HCT116 (cell line): ENCODE measurements around the gene TNF.

Source experiments
- ATF3 ChIP-seq: IDR thresholded peaks from 2 replicates; pipeline ENCODE4 v1.6.1; 2012
- CEBPB ChIP-seq: IDR thresholded peaks from 2 replicates; pipeline ENCODE4 v1.6.1; 2012; ENCODE audit warnings: low read depth
- CTCF ChIP-seq, 3 experiments: fragments of 200-600 bp in 1 of 3; sonication (generic) in 1 of 3; IDR thresholded peaks in 2 of 3; conservative IDR thresholded peaks in 1 of 3; 2 replicates each; pipeline ENCODE4 v1.5.1; 2012 to 2017; ENCODE audit warnings: low read depth in 2 of 3, low read length in 2 of 3, antibody characterized with exemption in 1 of 3, borderline replicate concordance in 1 of 3, control low read depth in 1 of 3, mild to moderate bottlenecking in 1 of 3, mixed read lengths in 1 of 3, mixed run types in 1 of 3, moderate library complexity in 1 of 3; ENCODE audit not compliant: insufficient read depth in 1 of 3
- EZH2 ChIP-seq: fragments of 200-600 bp; sonication (generic); IDR thresholded peaks from 2 replicates; pipeline ENCODE4 v1.6.1; 2017; ENCODE audit warnings: antibody characterized with exemption, mixed run types
- JUND ChIP-seq: IDR thresholded peaks from 2 replicates; pipeline ENCODE4 v1.6.1; 2012
- MAX ChIP-seq: IDR thresholded peaks from 2 replicates; pipeline ENCODE4 v1.6.1; 2012
- POLR2A ChIP-seq: IDR thresholded peaks from 2 replicates; pipeline ENCODE4 v1.7.0; 2011; ENCODE audit warnings: borderline replicate concordance; ENCODE audit not compliant: insufficient read depth, insufficient read length; ENCODE audit errors: extremely low read depth
- POLR2AphosphoS5 ChIP-seq: IDR thresholded peaks from 2 replicates; pipeline ENCODE4 v1.6.1; 2011; ENCODE audit warnings: mild to moderate bottlenecking, low read depth, low read length, moderate library complexity
- REST ChIP-seq: IDR thresholded peaks from 2 replicates; pipeline ENCODE4 v1.6.1; 2012; ENCODE audit warnings: low read depth
- SP1 ChIP-seq: IDR thresholded peaks from 2 replicates; pipeline ENCODE4 v1.6.1; 2012; ENCODE audit warnings: low read depth
- ZFX ChIP-seq: fragments of 450-650 bp; IDR thresholded peaks from 2 replicates; pipeline ENCODE4 v1.6.1; 2017
- ZNF274 ChIP-seq: fragments of 200-500 bp; sonication (Bioruptor generic); IDR thresholded peaks from 2 replicates; pipeline ENCODE4 v1.6.1; 2014; ENCODE audit warnings: mild to moderate bottlenecking, low read depth, low read length, inconsistent platforms

- TF ChIP-seq CTCF (IDR thresholded peaks at IDR 0.05 in 2 of 3, conservative IDR thresholded peaks at IDR 0.05 in 1 of 3; ENCODE audit: borderline replicate concordance in 1 of 3, insufficient read depth in 1 of 3, low read depth in 2 of 3, low read length in 2 of 3): no peak
- no peak for TF ChIP-seq REST
- no peak for TF ChIP-seq EZH2
- no peak for TF ChIP-seq ZNF274
- no peak for TF ChIP-seq ZFX
- no peak for TF ChIP-seq MAX
- TF ChIP-seq POLR2A: no peak
- no peak for TF ChIP-seq ATF3
- no peak for TF ChIP-seq JUND
- TF ChIP-seq CEBPB: no peak
- no peak for TF ChIP-seq POLR2AphosphoS5
- no peak for TF ChIP-seq SP1
These were observed 5.4 kb upstream of the TNF start for GRCh38 chr6:31569861-31570536.
